HG03060 (cell line): Measurements from ENCODE around the gene PCDH20.
"Not testable (repeated sequence)": the region's sequence is repeated elsewhere in the genome, so short reads cannot be mapped to it uniquely, and the experiment has no call there.

Experiments used
- ATAC-seq: cut with Tn5 transposase; IDR thresholded peaks from one replicate; pipeline ENCODE4 v1.9.1; 2021; ENCODE audit warnings: low read depth, moderate number of reproducible peaks; ENCODE audit not compliant: unreplicated experiment

The PCDH20 gene, protein sequence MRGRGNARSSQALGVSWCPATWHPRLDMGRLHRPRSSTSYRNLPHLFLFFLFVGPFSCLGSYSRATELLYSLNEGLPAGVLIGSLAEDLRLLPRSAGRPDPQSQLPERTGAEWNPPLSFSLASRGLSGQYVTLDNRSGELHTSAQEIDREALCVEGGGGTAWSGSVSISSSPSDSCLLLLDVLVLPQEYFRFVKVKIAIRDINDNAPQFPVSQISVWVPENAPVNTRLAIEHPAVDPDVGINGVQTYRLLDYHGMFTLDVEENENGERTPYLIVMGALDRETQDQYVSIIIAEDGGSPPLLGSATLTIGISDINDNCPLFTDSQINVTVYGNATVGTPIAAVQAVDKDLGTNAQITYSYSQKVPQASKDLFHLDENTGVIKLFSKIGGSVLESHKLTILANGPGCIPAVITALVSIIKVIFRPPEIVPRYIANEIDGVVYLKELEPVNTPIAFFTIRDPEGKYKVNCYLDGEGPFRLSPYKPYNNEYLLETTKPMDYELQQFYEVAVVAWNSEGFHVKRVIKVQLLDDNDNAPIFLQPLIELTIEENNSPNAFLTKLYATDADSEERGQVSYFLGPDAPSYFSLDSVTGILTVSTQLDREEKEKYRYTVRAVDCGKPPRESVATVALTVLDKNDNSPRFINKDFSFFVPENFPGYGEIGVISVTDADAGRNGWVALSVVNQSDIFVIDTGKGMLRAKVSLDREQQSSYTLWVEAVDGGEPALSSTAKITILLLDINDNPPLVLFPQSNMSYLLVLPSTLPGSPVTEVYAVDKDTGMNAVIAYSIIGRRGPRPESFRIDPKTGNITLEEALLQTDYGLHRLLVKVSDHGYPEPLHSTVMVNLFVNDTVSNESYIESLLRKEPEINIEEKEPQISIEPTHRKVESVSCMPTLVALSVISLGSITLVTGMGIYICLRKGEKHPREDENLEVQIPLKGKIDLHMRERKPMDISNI

GRCh38 chr13:61415749-61416148 is at the start of gene PCDH20:
Gene PCDH20 (minus strand): TSS chr13:61415849. CDS start chr13:61415158, 691 bp downstream.
- no peak for ATAC-seq

- ATAC-seq = no peak
These were observed 47.4 kb upstream of the PCDH20 start for GRCh38 chr13:61463024-61463423.

DNA sequence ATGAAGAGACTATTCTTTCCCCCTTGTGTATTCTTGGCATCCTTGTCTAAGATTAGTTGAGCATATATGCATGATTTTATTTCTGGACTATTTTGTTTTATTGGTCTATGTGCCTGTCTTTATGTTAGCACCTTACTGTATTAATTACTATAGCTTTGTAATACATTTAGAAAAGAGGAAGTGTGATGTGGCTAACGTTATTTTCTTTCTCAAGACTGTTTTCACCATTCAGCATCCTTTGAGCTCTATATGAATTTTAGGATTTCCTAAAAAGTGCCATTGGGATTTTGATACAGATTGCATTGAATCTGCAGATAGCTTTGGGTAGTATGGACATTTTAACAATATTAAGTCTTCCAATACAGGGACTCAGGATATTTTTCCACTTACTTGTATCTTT is 37.5 kb upstream of the PCDH20 start:
- no peak for ATAC-seq

DNA sequence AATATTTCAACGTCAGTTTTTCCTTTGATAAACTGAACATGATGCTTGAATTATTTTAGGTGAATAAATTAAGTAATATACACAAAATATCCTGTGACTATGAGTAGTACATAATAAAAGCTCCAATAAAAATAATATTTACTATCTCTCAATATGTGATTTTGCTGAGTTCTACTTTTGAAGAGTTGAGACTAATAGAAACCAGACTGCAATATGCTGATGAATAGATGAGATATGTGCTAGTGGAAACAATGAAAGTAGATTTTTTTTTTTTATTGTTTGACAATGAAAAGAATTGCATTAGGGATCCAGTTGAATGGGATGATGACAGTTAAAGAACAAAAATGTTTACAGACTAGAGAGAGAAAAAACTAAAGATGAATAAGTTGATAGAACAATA is 16.4 kb upstream of the PCDH20 start:
- ATAC-seq = no peak

DNA sequence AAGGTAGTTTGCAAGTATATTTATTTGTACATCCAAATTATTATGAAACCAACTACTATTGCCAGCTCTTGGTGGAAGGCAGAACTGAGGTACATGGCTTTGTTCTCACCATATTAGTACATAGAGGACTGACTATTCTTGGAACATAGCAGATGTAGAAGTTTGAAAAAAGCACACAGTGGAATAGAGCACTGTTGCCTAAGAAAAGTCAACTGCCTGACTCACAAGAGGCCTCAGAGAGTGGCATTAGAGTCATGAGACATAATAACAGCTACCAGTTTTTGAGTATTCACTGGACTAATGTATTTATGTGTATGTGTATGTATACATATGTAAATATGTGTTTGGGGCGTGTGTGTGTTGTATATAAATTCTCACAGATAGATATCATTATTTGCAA is 8.3 kb upstream of the PCDH20 start:
- no peak for ATAC-seq

- no peak for ATAC-seq
These were observed 1.5 kb upstream of the PCDH20 start for GRCh38 chr13:61417086-61417570.

GRCh38 chr13:61415058-61415721 is 459 bp downstream of the PCDH20 start:
- no peak for ATAC-seq

DNA sequence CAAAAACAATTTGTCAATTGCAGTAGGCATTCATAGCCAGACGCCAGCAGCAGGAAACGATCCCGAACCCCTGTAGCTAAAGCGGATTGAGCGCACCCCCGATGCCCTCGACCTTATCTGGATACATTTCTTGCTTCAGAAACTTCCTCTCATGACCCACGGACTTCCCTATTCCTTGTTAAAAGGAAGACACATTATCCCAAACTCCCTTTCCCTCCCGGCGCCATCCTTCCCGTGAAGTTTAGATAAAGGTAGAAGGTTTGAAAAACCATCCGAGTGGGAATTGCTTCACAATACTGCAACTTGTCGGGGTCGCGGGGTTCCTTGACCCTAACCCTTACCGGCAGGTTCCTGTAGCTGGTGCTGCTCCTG is 977 bp downstream of the PCDH20 start:
- ATAC-seq = no peak

DNA sequence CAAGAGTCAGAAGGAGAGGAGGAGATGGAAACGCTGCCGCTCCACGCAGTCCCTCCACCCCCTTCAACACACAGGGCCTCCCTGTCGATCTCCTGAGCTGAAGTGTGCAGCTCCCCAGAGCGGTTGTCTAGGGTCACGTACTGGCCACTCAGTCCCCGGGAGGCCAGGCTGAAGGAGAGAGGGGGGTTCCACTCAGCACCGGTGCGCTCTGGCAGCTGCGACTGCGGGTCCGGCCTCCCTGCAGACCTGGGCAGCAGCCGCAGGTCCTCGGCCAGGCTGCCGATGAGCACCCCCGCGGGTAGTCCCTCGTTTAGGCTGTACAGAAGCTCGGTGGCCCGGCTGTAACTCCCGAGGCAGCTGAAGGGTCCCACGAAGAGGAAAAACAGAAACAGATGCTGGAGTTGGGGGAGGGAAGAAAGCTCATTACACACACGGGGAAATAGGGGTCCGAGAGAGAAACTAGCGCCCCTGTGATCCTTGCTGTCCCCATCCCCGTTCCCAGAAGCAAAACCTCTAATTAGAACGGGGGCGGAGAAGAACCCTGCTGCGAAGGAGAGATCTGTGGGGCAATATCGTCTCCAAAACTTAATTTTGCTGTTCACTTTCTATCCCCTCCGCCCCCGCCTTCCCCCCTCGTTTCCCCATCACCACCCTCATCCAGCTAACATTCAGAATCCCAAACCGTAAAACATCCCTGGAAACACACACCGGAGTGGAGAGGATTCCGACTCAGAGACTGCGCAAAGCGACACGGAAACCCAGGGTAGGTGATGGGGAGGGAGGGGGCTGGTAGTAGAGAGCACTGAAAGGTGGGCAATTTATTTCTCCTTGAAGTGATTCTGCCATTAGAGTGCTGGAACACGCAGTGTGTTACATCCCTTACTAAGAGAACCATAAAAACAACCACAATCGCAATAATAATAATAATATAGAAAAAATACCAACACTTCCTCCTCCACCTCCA is 1.8 kb downstream of the PCDH20 start:
- ATAC-seq = no peak

- no peak for ATAC-seq
These were observed 4.9 kb downstream of the PCDH20 start for GRCh38 chr13:61410669-61411297.

- no peak for ATAC-seq
These were observed 5.4 kb downstream of the PCDH20 start for GRCh38 chr13:61410266-61410665.

- no peak for ATAC-seq
These were observed 7.1 kb downstream of the PCDH20 start for GRCh38 chr13:61408571-61408970.

DNA sequence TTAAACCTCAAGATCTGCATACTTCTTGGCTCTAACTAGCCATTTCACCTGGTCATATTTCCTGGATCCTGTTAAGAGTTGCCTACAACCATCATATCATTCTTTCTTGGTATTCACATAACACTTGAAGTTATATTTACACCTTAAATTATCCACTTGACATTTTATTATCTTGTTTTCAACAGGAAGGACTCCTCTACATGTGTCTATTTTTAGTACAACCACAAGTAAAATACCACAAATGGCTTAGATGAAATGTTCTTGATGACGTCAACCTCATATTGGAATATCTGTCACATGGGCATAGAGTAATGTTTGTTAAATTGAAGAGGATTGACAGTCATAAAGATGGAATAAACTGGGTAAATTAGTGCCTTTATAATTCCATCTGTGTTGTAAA is 9.4 kb downstream of the PCDH20 start:
- ATAC-seq = no peak

GRCh38 chr13:61396121-61396520 is 19.5 kb downstream of the PCDH20 start:
- no peak for ATAC-seq

- no peak for ATAC-seq
These were observed 24.2 kb downstream of the PCDH20 start for GRCh38 chr13:61391426-61391825.

DNA sequence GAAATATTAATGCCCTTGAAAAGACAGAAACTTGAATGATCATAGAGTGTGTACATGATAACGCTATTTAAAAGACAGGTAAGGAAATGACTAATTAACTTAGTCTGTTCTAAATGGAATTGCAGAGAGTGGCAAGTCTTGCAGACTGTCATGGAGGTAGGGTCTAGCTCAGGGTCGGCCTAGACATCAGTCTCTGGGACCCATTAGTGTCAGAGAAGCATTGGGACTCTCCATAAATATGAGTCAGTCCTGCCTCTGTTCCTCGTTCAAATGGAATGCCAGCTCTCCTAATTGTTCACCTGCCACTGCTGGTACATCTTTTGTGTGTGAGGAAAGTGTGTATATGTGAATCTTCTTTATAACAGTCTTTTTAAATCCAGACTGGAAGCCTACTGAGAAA is 28.0 kb downstream of the PCDH20 start:
- no peak for ATAC-seq

- no peak for ATAC-seq
These were observed 32.5 kb downstream of the PCDH20 start for GRCh38 chr13:61383111-61383510.

DNA sequence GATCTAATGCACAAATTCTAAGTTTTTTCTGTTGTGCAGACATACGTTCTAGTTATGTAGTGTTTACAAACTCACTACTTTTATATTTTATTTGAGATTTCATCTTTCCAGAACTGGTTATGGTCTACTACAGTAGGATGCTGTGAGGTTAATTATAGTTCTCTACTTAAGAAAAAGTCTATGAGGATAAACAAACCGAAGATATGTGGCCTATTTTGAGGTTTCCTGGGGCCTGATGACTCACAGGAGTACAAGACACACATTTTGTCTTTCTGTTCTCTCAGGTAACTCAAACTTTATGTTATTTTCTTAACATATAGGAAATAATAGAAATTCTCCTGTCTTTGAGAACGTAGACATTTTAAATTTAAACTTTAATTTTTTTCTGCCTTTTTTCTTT is 45.1 kb downstream of the PCDH20 start:
- no peak for ATAC-seq

DNA sequence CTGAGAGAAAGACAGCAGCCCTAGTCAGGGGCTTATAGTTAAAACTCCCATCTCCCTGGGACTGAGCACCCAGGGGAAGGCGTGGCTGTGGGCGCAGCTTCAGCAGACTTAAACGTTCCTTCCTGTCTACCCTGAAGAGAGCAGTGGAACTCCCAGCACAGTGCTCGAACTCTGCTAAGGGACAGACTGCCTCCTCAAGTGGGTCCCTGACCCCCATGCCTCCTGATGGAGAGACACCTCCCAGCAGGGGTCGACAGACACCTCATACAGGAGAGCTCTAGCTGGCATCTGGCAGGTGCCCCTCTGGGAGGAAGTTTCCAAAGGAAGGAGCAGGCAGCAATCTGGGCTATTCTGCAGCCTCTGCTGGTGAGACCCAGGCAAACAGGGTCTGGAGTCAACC is 51.0 kb downstream of the PCDH20 start:
- not testable (repeated sequence) for ATAC-seq
